Measurements from ENCODE around the gene ATP8A2.

Gene ATP8A2

DNA sequence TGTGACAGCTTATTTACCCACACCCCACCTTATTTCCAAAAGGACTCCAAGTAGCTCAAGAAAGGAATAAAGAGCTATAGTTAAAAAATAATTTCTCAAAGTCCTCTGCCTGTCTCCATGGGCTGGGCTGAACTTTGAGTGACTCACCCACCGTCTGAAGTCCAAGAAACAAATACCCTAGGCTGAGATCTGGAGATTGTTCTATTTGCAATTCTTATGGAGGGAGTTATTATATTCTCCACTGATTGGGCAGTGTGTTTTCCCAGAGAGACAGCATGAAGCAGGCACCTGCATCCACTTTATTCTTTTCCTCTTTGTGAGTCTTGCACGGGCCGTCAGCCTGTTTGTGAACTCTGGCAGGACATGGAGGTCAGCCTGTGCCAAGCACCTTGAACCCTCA lies 616.9 kb downstream of the ATP8A2 start:
- Histone ChIP-seq H3K27ac (no peak overlapping the region), H3K4me1 (ENCODE audit: control insufficient read depth in 1 of 2, insufficient read depth in 1 of 2, low read depth in 1 of 2, low read length in 1 of 2) (no peaks in the 10 kb centered on the region), H3K4me3 (ENCODE audit: low read depth in 1 of 2, low read length in 1 of 2) (no peak overlapping the region), H3K9me3 (no peaks in the 10 kb centered on the region), H3K27me3 (no peaks in the 10 kb centered on the region), H3K36me3 (no peaks in the 10 kb centered on the region)
- TF ChIP-seq, protein P1, sequence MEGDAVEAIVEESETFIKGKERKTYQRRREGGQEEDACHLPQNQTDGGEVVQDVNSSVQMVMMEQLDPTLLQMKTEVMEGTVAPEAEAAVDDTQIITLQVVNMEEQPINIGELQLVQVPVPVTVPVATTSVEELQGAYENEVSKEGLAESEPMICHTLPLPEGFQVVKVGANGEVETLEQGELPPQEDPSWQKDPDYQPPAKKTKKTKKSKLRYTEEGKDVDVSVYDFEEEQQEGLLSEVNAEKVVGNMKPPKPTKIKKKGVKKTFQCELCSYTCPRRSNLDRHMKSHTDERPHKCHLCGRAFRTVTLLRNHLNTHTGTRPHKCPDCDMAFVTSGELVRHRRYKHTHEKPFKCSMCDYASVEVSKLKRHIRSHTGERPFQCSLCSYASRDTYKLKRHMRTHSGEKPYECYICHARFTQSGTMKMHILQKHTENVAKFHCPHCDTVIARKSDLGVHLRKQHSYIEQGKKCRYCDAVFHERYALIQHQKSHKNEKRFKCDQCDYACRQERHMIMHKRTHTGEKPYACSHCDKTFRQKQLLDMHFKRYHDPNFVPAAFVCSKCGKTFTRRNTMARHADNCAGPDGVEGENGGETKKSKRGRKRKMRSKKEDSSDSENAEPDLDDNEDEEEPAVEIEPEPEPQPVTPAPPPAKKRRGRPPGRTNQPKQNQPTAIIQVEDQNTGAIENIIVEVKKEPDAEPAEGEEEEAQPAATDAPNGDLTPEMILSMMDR (IDR thresholded peaks at IDR 0.05) = no peak

DNA sequence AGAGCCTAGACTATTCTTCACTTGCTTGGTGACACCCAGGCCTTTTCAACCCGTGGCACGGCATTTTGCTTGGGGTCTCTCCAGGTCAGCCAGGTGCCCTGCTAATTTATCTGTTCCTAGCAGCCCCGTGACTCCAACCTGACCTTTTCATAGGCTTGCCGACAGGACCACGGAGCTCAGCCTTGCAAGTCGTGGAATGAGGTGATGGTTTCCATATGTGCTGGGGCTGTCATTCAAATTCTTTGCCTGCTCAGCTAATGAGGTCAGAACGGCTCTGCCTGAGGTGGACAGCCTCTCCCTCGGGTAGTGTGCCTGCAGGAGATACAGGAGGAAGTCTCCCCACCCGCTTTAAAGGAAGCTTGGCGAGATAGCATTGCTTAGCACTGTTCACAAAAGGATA lies 619.0 kb downstream of the ATP8A2 start:
- TF ChIP-seq, protein P1 (IDR thresholded peaks at IDR 0.05) = no peak
- H3K36me3 ChIP-seq = no peaks in the 10 kb centered on the region
- H3K9me3 ChIP-seq = no peaks in the 10 kb centered on the region
- H3K4me3 ChIP-seq (ENCODE audit: low read depth in 1 of 2, low read length in 1 of 2) = no peak overlapping the region
- no peak overlapping the region for H3K27ac ChIP-seq
- no peaks in the 10 kb centered on the region for H3K27me3 ChIP-seq
- H3K4me1 ChIP-seq (ENCODE audit: control insufficient read depth in 1 of 2, insufficient read depth in 1 of 2, low read depth in 1 of 2, low read length in 1 of 2) = no peaks in the 10 kb centered on the region

DNA sequence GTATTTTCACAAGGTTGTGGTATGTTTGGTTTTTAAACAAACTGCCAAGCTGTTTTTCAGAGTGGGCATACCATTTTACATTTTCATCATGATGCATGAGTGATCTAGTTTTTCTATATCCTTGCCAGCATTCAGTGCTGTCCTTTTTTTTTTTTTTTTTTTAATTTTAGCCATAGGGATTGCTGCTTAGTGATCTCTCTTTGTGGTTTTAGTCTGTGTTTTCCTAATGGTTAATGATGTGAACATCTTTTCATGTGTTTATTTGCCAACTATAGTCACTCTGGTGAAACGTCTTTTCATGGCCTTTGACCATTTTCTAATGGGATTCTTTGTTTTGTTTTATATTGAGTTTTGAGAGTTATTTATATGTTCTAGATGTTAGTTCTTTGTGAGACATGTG lies 620.3 kb downstream of the ATP8A2 start:
- TF ChIP-seq, protein P1 (IDR thresholded peaks at IDR 0.05) = no peak
- H3K36me3 ChIP-seq = no peaks in the 10 kb centered on the region
- H3K4me1 ChIP-seq (ENCODE audit: control insufficient read depth in 1 of 2, insufficient read depth in 1 of 2, low read depth in 1 of 2, low read length in 1 of 2) = no peaks in the 10 kb centered on the region
- no peak overlapping the region for H3K27ac ChIP-seq
- H3K27me3 ChIP-seq = no peaks in the 10 kb centered on the region
- no peak overlapping the region for H3K4me3 ChIP-seq (ENCODE audit: low read depth in 1 of 2, low read length in 1 of 2)
- no peaks in the 10 kb centered on the region for H3K9me3 ChIP-seq

DNA sequence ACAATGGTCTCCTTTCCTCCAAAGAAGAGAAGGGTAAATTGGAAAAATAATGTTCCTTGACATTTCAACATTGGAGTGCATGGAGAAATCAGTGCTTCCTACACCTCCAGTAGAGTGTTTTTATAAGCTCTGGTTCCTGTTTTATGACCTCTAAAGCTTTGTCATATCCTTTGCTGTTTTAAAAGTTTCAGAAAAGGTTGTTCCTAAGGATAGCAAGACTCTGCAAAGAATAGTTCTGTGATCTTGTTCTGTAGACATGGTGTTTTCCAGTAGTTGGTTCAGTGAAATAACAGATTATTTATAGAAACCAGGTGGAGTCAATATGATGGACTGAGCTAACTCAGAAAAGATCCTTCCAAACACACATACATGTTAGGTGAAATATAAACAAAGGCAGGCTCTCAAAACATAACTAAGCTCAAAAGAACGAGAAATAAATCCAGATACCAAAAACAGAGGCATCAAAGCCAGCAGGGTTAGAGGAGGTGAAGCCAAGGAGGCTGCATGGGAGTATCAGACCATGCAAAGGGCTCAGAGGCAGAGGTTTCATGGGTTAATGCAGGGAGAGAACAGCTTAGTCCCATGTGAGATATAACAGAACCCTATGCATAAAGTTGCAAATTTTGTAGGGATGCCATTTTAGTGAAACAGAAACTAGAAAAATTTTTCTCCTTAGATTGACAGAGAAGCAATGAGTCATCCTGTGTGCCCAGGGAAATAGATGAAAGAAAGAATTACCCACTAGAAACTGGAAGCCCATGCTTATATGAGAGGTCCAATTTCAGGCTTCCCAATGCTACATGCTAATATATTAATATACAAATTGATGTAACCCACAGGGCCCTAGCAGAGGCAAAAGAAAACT lies 635.7 kb downstream of the ATP8A2 start:
- TF ChIP-seq, protein P1 (IDR thresholded peaks at IDR 0.05) = no peak
- H3K36me3 ChIP-seq = no peaks in the 10 kb centered on the region
- H3K4me1 ChIP-seq (ENCODE audit: control insufficient read depth in 1 of 2, insufficient read depth in 1 of 2, low read depth in 1 of 2, low read length in 1 of 2) = no peaks in the 10 kb centered on the region
- no peak overlapping the region for H3K27ac ChIP-seq
- H3K9me3 ChIP-seq = no peaks in the 10 kb centered on the region
- peaks cover 13% of the 10 kb centered on the region for H3K27me3 ChIP-seq
- no peak overlapping the region for H3K4me3 ChIP-seq (ENCODE audit: low read depth in 1 of 2, low read length in 1 of 2)

DNA sequence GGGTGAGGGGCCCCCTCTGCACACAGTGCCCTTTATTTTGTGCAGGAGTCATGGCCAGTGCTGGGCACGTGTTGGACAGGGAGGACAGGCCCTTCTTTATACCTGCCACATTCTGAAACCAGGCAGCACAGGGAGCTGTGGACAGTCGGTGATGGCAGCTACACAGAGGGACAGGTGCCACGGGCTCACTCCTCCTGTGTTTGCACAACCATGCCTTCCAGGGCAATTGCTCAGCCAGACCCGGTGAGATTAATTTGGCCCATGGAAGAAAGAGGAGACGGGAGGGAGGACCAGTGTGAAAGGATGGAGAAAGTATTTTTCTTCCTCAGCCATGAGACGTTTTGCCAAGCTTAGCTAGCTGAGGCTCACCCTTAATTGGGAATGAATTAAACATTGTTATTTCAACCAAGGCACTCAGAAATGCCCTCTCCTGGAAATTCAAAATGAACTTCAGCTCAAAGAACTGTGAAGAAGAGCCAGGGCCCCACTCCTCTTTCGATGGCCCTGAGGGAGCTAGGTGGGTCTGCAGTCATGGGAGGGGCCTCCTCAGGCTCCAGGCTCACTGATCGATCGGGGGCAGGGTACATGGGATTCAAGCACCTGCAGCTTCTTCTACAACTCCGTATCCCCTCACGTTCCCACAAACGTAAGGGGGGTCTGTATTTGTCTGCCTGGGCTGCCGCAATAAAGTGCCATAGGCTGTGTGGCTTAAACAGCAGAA lies 638.9 kb downstream of the ATP8A2 start:
- H3K4me1 ChIP-seq (ENCODE audit: control insufficient read depth in 1 of 2, insufficient read depth in 1 of 2, low read depth in 1 of 2, low read length in 1 of 2) = no peaks in the 10 kb centered on the region
- peaks cover 22% of the 10 kb centered on the region for H3K27me3 ChIP-seq
- no peak overlapping the region for H3K27ac ChIP-seq
- TF ChIP-seq, protein P1 (IDR thresholded peaks at IDR 0.05) = no peak
- no peak overlapping the region for H3K4me3 ChIP-seq (ENCODE audit: low read depth in 1 of 2, low read length in 1 of 2)
- no peaks in the 10 kb centered on the region for H3K36me3 ChIP-seq
- no peaks in the 10 kb centered on the region for H3K9me3 ChIP-seq

Data from neutrophil (primary cell).